GM23338 (cell line): ENCODE data around the gene CHI3L1. TPM values are rescaled to one million over a fixed set of nuclear protein-coding genes. Genes with fewer than 3 reads are reported as not detected.

Experiments used
- ATAC-seq: fragments of 200-7000 bp; cut with Tn5 transposase; 3 replicates; pipeline ENCODE4 v1.9.1; 2020
- DNase-seq: peaks from one replicate; pipeline ENCODE4 v3.0.0-alpha.2; 2015; ENCODE audit warnings: low spot score
- H2AFZ ChIP-seq: fragments of 200-600 bp; sonication (generic); 2 replicates; pipeline ENCODE4 v1.8.0; 2016; ENCODE audit warnings: antibody characterized with exemption, mild to moderate bottlenecking, moderate library complexity
- H3F3A ChIP-seq: fragments of 200-600 bp; sonication (generic); replicated peaks from 2 replicates; pipeline ENCODE4 v1.8.0; 2017; ENCODE audit warnings: antibody characterized with exemption, mixed run types, low read depth
- H3K27ac ChIP-seq: fragments of 200-600 bp; sonication (generic); 2 replicates; pipeline ENCODE4 v1.6.1; 2016; ENCODE audit warnings: low read depth
- H3K27me3 ChIP-seq: fragments of 200-600 bp; sonication (generic); 2 replicates; pipeline ENCODE4 v1.8.0; 2016; ENCODE audit warnings: mild to moderate bottlenecking, mixed run types, moderate library complexity; ENCODE audit not compliant: insufficient read depth
- H3K36me3 ChIP-seq: fragments of 200-600 bp; sonication (generic); 2 replicates; pipeline ENCODE4 v1.8.0; 2016; ENCODE audit warnings: mild to moderate bottlenecking; ENCODE audit not compliant: insufficient read depth
- H3K4me1 ChIP-seq: fragments of 200-600 bp; sonication (generic); 2 replicates; pipeline ENCODE4 v1.8.0; 2016; ENCODE audit warnings: mild to moderate bottlenecking, moderate library complexity; ENCODE audit not compliant: insufficient read depth
- H3K4me2 ChIP-seq: fragments of 200-600 bp; sonication (generic); 2 replicates; pipeline ENCODE4 v1.7.1; 2017; ENCODE audit warnings: mixed run types
- H3K4me3 ChIP-seq: fragments of 200-600 bp; sonication (generic); 2 replicates; pipeline ENCODE4 v1.6.1; 2016; ENCODE audit warnings: mixed run types
- H3K79me2 ChIP-seq: fragments of 200-600 bp; sonication (generic); replicated peaks from 2 replicates; pipeline ENCODE4 v1.8.0; 2017; ENCODE audit warnings: mild to moderate bottlenecking; ENCODE audit not compliant: insufficient read depth
- H3K9me2 ChIP-seq: fragments of 200-600 bp; sonication (generic); 2 replicates; pipeline ENCODE4 v1.8.0; 2017; ENCODE audit not compliant: insufficient read depth
- H4K20me1 ChIP-seq: fragments of 200-600 bp; sonication (generic); replicated peaks from 2 replicates; pipeline ENCODE4 v1.8.0; 2017; ENCODE audit warnings: mild to moderate bottlenecking; ENCODE audit not compliant: insufficient read depth
- H3K27ac Mint-ChIP-seq: 2 replicates; pipeline ENCODE4 v1.8.0; 2020; ENCODE audit warnings: inconsistent platforms, mild to moderate bottlenecking, moderate library complexity, mixed read lengths
- H3K27me3 Mint-ChIP-seq: 3 replicates; pipeline ENCODE4 v1.8.0; 2022; ENCODE audit warnings: low read depth, mild to moderate bottlenecking, moderate library complexity, mixed read lengths, inconsistent platforms; ENCODE audit not compliant: insufficient read depth, poor library complexity
- H3K36me3 Mint-ChIP-seq: 3 replicates; pipeline ENCODE4 v1.8.0; 2021; ENCODE audit warnings: low read depth, mild to moderate bottlenecking, inconsistent platforms, moderate library complexity, mixed read lengths
- H3K4me1 Mint-ChIP-seq: 3 replicates; pipeline ENCODE4 v1.8.0; 2020; ENCODE audit warnings: mild to moderate bottlenecking, inconsistent platforms, mixed read lengths
- H3K4me3 Mint-ChIP-seq: 3 replicates; pipeline ENCODE4 v1.8.0; 2021; ENCODE audit warnings: moderate library complexity, mild to moderate bottlenecking, inconsistent platforms, mixed read lengths
- H3K9me3 Mint-ChIP-seq: 3 replicates; pipeline ENCODE4 v1.8.0; 2020; ENCODE audit warnings: moderate library complexity, mild to moderate bottlenecking, inconsistent platforms, mixed read lengths
- CTCF ChIP-seq, 2 experiments: fragments of 200-600 bp in 1 of 2; sonication (generic) in 1 of 2; conservative IDR thresholded peaks; 2 replicates each; pipeline versions ENCODE4 v1.5.1 to v1.6.1; 2016 to 2017; ENCODE audit warnings: antibody characterized with exemption in 2 of 2, low read depth in 2 of 2, mild to moderate bottlenecking in 2 of 2, moderate library complexity in 1 of 2
- ETS1 ChIP-seq: IDR thresholded peaks from 2 replicates; pipeline ENCODE4 v1.6.1; 2016; ENCODE audit warnings: antibody characterized with exemption
- EZH2phosphoT487 ChIP-seq: fragments of 200-600 bp; sonication (generic); IDR thresholded peaks from one replicate; pipeline ENCODE4 v1.8.1; 2018; ENCODE audit warnings: antibody characterized with exemption; ENCODE audit not compliant: unreplicated experiment
- NANOG ChIP-seq: IDR thresholded peaks from 2 replicates; pipeline ENCODE4 v1.6.1; 2016; ENCODE audit warnings: antibody characterized with exemption, borderline replicate concordance
- POLR2AphosphoS5 ChIP-seq: IDR thresholded peaks from 2 replicates; pipeline ENCODE4 v1.6.1; 2016; ENCODE audit warnings: antibody characterized with exemption, low read depth
- STAT1 ChIP-seq: IDR thresholded peaks from one replicate; pipeline ENCODE4 v1.6.1; 2016; ENCODE audit warnings: antibody characterized with exemption; ENCODE audit not compliant: unreplicated experiment
- ZNF114 ChIP-seq: fragments of 250-450 bp; sonication (Bioruptor Pico); IDR thresholded peaks from 2 replicates; pipeline ENCODE4 v1.5.0; 2020; ENCODE audit warnings: mild to moderate bottlenecking, moderate library complexity
- ZNF462 ChIP-seq: fragments of 250-450 bp; sonication (Bioruptor Pico); IDR thresholded peaks from 2 replicates; pipeline ENCODE4 v1.5.0; 2020; ENCODE audit warnings: mild to moderate bottlenecking, moderate library complexity
- polyA plus RNA-seq: library from polyadenylated mRNA; unstranded; fragments of >200 nt; fragmentation: Nextera tagmentation; extraction: Ambion mirVana; gene quantifications from 2 replicates; pipeline ENCODE4 v1.2.1, GENCODE V29; 2016
- total RNA-seq: library from RNA; depleted of rRNA; stranded (reverse); fragments of >200 nt; shearing (Covaris generic); gene quantifications from 2 replicates; pipeline ENCODE4 v1.2.3, GENCODE V29; 2014

The CHI3L1 gene
- total and polyA plus RNA-seq, 2 experiments from 2014 or later = 0.76 TPM; not detected in 1

- ATAC-seq (no peak), DNase-seq (no peak)
- Mint-ChIP-seq H3K36me3 (no peaks in the 10 kb centered on the region), H3K4me3 (no peak overlapping the region), H3K4me1 (peaks cover 18% of the 10 kb centered on the region), H3K9me3 (peaks cover 2% of the 10 kb centered on the region; the same call in 1 of the 3 replicates), H3K27me3 (peaks cover 7% of the 10 kb centered on the region), H3K27ac (no peak overlapping the region)
- Histone ChIP-seq H3K27me3 (no peaks in the 10 kb centered on the region), H3K79me2 (no peaks in the 10 kb centered on the region), H3K4me1 (peaks cover 2% of the 10 kb centered on the region; the same call in 1 of the 2 replicates), H3F3A (no peaks in the 10 kb centered on the region), H3K27ac (no peak overlapping the region), H3K9me2 (no peaks in the 10 kb centered on the region), H3K4me2 (no peak overlapping the region), H2AFZ (no peak overlapping the region), H4K20me1 (no peaks in the 10 kb centered on the region), H3K4me3 (no peak overlapping the region), H3K36me3 (no peaks in the 10 kb centered on the region)
- TF ChIP-seq POLR2AphosphoS5 = no peak
- no peak for TF ChIP-seq ZNF462 (CRISPR knock-in tag)
- no peak for TF ChIP-seq ZNF114
- no peak for TF ChIP-seq CTCF (conservative IDR thresholded peaks at IDR 0.05; ENCODE audit: low read depth in 2 of 2)
- no peak for TF ChIP-seq ETS1
- no peak for TF ChIP-seq NANOG
- no peak for TF ChIP-seq EZH2phosphoT487
- TF ChIP-seq STAT1 = no peak
Observed at GRCh38 chr1:203140743-203141520, 45.6 kb downstream of the CHI3L1 start.
